Right renal pelvis (tissue), 4 donors: ENCODE data around the gene MAML2. TPM values are rescaled to one million over a fixed set of nuclear protein-coding genes. Genes with fewer than 3 reads are reported as not detected.

Experiments
- DNase-seq, 4 donors: peaks; one replicate each; pipeline ENCODE4 v3.0.0-alpha.2; 2013; ENCODE audit warnings: low read depth in 4 of 4, low spot score in 3 of 4, missing footprints in 1 of 4
- polyA plus RNA-seq, 4 donors: library from polyadenylated mRNA; unstranded; fragments of 120-200 nt; gene quantifications; one replicate each; pipeline ENCODE4 v1.2.1, GENCODE V29; 2013; ENCODE audit not compliant: insufficient read length in 4 of 4

Gene MAML2
- polyA plus RNA-seq, 4 donors: 28.0 to 34.9 (median 33.1) TPM

GRCh38 chr11:96055706-96056387 lies 287.1 kb downstream of the MAML2 start:
- DNase-seq: no peak

- no peak for DNase-seq
These were observed 287.9 kb downstream of the MAML2 start for GRCh38 chr11:96054870-96055705.

GRCh38 chr11:96052921-96053651 lies 289.9 kb downstream of the MAML2 start:
- no peak for DNase-seq

- DNase-seq: no peak
These were observed 291.2 kb downstream of the MAML2 start for GRCh38 chr11:96051820-96052219.

GRCh38 chr11:96050435-96051182 lies 292.4 kb downstream of the MAML2 start:
- DNase-seq: no peak

GRCh38 chr11:96049426-96049825 lies 293.6 kb downstream of the MAML2 start:
- DNase-seq: no peak

- DNase-seq: peak in 1 of 4 donors; percentile 60
These were observed 297.2 kb downstream of the MAML2 start for GRCh38 chr11:96045622-96046456.

GRCh38 chr11:96044747-96045146 lies 298.2 kb downstream of the MAML2 start:
- no peak for DNase-seq

- DNase-seq: no peak
These were observed 298.7 kb downstream of the MAML2 start for GRCh38 chr11:96044311-96044710.

GRCh38 chr11:96043291-96043690 lies 299.7 kb downstream of the MAML2 start:
- DNase-seq: no peak

GRCh38 chr11:96038046-96038445 lies 304.9 kb downstream of the MAML2 start:
- DNase-seq: no peak

- DNase-seq: no peak
These were observed 305.5 kb downstream of the MAML2 start for GRCh38 chr11:96037405-96037949.

- DNase-seq: no peak
These were observed 306.1 kb downstream of the MAML2 start for GRCh38 chr11:96036863-96037262.

GRCh38 chr11:96035740-96036078 lies 307.3 kb downstream of the MAML2 start:
- DNase-seq: no peak

GRCh38 chr11:96035031-96035739 lies 307.8 kb downstream of the MAML2 start:
- no peak for DNase-seq

- DNase-seq: no peak
These were observed 309.4 kb downstream of the MAML2 start for GRCh38 chr11:96033599-96033998.

- no peak for DNase-seq
These were observed 309.9 kb downstream of the MAML2 start for GRCh38 chr11:96033095-96033494.

- DNase-seq: no peak
These were observed 314.2 kb downstream of the MAML2 start for GRCh38 chr11:96028746-96029145.

GRCh38 chr11:96027021-96027420 lies 316.0 kb downstream of the MAML2 start:
- no peak for DNase-seq
